Erythroblast (primary cell): ENCODE measurements around the gene ZNF398.

Source experiments
- GATA1 ChIP-seq: IDR thresholded peaks from 2 replicates; pipeline ENCODE4 v1.6.1; 2011; ENCODE audit warnings: low read depth, mild to moderate bottlenecking, control low read depth, low read length, moderate library complexity
- POLR2A ChIP-seq: IDR thresholded peaks from 2 replicates; pipeline ENCODE4 v1.6.1; 2011; ENCODE audit warnings: mild to moderate bottlenecking, low read length

DNA sequence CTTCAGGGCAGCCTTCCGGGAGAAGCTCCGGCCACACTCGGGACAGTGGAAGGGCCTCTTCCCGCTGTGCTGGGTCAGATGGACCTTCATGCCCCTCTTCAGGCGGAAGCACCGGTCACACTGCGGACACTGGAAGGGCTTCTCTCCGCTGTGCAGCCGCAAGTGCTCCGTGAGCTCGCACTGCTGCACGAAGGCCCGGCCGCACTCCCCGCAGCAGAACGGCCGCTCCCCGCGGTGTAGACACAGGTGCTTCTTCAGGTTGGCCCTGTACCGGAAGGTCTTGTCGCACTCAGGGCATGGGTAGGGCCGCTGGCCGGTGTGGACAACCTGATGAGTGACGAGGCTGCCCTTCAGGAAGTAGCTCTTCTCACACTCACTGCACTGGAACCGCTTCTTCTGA is 42.5 kb upstream of the ZNF398 start:
- no peak for TF ChIP-seq POLR2A
- no peak for TF ChIP-seq GATA1
